Fibroblast of skin of abdomen (primary cell): ENCODE measurements around the gene RREB1.
A peak's percentile ranks its signal among the peaks of the same experiment; 100 is the strongest.

ENCODE experiments used
- DNase-seq: peaks from one replicate; pipeline ENCODE4 v3.0.0-alpha.2; 2013

RREB1 gene

DNA sequence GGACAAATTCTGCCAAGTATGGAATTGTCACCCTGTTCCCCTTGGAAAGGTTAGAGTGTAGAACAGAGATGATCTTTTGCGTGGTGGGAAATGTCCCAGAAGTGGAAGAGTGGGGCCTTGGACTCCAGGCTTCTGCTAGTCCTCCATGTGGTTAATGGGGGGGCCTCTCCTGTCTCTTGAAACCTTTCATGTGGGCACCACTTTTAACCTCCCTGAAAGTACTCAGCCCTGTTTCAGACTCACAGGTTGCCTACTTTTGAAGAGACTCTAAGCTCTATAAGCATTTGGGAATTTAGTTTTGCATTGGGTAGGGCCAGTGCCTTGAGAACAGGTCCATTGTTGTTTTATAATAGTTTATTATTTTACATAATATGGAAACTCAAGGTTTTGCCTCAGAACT lies 17.5 kb downstream of the RREB1 start:
- no peak for DNase-seq

DNA sequence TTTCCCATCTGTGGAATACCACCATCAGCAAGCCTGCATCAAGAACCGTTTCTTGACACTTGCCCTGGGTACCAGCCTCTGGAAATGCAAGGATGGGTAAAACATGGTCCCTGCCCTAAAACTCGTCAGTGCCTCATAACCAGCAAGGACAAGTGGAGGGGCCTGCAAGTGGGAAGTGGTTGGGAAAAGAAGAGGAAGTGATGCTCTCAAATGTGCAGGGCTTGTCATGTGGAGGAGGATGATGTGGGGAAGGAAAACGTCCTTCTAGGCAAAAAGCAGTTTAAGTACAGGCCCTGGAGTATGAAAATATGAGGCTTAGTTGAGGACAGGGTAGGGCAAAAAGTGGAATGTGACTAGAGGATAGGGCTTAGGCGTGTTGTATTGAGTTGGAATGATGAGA lies 19.0 kb downstream of the RREB1 start:
- DNase-seq, result no peak

DNA sequence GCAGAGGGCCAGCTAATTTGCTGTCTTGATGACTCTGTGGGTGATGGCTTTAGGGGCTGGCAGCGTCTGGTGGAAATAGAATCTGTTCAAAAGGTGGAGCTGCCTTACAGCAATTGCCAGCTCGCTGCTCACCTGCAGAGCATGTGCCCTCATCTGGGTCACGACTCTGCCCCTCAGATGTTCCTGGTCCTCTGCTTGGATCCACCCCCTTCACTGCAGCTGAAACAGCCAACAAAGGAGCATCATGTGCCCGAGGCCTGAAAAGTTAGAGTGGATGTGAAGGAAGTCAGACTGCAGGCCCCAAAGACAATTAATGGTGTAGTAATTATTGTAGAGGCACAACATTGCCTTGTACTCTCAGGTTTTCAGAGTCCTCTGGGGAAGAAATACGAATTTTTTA lies 19.9 kb downstream of the RREB1 start:
- no peak for DNase-seq

DNA sequence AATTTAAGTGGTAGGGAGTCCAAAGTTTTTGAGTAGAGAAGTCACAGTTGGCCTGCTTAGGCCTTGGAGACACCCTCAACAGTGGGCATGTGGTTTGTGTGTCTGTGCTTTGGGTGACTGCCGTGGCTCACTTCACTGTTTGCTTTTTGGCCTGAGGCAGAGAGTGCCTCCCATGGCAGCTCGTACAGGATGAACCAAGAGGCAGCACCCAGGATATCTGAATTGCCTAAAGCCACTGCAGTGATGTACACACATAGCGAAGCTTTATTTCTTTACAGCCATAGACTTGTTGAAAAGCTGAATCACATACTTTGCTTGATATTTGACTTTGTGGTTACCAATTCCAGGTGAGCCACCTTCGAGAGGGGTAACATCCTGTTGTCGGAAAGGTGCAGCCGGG lies 21.6 kb downstream of the RREB1 start:
- no peak for DNase-seq

DNA sequence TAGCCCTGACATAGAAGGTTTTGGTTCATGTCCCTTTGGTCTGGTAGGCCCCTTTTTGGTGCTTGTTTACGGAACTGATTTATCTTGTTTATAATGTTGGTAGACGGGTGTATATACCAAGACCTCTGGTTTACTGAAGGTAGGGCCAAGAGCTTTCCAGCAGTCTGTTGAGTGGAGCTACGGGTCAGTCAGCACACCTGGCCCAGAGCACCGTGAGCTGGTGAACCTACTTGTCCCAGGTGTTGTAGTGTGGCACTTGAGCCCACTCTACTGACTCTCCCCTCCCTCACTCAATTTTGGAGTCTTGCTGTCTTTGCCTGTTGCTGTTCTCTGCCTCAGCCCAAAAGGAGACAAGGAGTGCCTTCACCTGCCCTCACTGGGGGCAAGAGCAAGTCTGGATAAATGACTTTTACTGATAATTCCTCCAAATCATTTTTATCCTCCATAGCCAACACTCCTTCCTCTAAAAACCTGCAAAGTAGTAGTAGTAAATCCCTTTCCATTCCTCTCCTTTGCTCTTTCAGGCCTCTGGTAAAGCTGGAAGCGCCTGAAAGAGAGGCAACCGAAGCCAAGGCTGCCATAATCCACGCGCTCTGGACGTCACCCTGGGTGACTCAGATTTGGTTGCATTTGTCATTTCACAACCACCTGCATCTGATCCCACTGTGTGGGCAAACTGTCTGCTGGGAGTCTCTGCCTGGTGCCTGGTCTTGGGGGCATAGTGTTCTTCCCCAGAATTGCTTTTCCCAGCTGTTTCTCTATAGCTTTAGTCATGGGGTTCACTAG lies 22.2 kb downstream of the RREB1 start:
- no peak for DNase-seq

DNA sequence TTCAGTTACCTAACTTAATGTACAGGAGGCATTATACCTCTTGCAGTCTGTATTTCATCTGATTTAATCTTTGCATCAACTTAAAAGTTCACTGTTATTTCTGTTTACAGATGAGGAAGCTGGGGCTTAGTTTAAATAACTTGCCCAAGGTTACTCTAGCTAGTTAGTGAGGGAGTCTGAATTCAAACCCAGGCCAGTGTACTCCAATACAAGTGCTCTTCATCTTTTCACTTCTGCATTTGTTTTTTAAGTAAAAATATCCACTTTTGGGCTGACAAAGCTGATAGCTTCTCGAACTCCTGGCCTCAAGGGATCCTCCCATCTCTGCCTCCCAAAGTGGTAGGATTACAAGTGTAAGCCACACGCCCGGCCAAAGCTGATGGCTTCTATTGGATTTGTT lies 23.6 kb downstream of the RREB1 start:
- DNase-seq, result no peak

DNA sequence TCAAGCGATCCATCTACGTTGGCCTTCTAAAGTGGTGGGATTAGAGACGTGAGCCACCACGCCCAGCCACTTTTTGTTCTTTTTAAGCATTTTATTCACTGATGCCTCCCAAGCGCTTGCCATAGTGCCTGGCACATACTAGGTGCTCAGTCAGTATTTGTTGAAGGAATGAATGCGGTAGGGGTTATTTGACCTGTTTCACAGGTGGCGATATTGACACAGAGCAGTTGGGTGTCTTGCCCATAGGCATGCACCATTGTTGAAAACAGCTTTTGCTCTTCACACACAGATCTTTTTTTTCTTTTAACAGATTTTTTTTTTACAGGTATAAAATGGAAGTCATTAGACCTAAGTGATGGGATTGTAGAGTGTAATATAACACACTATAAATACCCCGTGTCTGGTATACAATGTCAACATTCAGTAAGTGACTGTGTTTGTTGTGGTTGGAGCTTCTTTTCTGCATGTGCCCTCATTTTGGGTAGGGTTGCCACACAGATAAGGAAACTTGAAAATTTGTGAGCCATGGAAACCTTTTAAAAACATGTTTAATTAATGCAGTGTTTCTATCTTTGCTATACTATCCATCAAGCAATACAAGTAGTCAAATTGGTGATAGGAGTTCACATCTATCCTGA lies 24.8 kb downstream of the RREB1 start:
- no peak for DNase-seq

DNA sequence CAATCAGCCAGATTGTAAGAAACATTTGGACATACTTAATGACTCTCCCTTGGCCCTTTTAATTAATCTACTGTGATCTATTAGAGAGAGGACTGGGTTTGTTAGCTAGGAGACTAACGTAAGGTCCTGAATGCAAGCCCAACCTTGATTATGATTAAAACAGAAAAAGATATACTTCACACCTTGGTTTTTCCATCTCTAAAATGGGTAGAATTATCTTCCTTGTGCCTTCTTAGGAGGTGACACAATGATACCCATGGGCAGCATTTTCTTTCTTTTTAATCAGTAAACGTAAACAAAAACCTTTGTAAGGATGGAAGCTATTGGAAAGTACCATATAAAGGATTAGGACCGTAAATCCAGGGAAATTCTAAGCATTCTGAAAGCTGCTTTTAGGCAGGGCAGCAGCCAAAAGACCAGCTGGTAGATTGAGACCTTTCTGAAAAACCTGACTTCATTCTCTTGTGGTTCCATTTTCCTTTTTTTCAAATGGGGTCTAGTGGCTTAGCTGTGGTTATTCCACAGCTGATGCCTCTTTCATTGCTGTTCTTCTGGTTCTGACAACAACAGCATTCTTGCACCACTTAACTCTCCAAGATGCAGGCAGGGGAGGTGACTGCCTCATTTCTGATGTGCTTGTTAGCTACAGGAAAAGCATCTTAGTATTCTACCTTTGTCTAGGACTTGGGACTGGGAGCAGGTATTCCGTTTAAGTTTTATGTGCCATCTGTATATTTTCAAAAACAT lies 27.4 kb downstream of the RREB1 start:
- DNase-seq, result no peak

DNA sequence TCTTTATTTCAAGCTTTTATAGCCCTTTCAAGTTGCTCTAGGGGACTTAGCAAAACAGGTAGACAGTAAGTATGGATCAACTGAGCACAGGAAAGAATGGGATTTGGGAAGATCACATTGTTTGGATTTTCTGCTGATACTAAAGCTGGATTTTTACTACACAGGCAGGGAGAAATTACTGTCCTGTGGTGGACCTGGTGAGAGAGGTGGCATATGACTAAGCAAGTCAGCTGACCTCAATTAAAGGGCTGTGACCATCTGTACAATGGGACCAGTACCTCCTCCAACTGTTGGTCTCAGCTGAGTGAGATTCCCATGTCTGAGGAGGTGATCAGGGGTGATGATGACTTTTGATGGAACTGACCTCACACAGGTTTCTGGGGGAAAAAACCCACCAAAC lies 28.0 kb downstream of the RREB1 start:
- no peak for DNase-seq

DNA sequence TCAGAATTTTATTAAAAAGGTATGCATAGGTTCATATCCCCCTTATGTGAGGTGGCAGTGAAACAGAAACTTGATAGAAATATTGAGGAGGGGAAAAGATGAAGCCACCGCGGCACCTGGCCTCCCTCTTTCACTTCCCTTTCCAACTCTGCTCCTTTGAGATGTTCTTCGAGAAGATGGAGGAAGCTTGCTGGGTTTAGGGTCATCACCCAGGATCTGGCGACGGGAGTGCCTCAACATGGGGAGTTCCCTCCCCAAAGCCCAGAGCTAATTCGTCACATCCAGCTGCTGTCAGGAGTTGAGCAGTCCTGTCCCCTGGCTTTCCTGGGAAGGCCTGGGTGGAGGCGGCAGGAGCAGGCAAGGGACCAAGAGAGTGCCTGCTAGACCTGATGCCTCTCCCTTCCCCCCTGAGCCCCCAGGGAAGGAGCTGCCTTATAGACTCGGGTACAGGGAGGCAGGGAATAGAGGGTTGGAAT lies 29.1 kb downstream of the RREB1 start:
- no peak for DNase-seq

DNA sequence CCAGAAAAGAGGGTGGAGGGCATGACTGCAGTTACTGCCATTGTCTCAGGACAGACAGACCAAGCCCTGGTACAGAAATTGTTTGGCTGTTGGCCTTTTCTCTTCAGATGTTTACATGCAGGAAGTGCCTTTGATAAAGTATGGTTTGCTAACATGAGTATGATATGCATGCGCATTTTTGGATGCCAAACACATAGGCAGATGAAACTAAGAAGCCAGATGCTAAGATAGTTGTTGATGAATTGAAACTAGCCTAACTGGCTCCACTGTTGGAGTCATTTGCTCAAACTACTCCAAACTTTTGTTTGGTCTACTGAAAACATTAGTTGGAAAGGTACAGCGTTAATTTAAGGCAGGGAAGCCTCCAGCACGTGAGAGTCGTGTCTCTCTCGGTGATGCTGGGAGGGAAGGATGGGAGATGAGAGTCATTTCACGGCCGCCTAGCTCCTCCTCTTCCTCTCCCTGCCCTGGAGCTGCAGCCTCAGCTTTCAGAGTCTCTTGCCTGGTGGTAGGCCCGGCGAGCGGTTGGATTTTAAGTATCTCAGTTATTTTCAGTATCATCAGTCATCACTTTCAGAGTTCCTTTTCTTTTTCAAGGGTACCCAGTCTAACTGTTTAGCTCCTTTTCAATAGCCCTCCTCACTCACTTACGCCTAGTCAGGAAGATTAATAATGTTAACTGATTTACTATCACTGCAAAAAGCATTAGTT lies 29.7 kb downstream of the RREB1 start:
- peak; percentile 75 for DNase-seq

DNA sequence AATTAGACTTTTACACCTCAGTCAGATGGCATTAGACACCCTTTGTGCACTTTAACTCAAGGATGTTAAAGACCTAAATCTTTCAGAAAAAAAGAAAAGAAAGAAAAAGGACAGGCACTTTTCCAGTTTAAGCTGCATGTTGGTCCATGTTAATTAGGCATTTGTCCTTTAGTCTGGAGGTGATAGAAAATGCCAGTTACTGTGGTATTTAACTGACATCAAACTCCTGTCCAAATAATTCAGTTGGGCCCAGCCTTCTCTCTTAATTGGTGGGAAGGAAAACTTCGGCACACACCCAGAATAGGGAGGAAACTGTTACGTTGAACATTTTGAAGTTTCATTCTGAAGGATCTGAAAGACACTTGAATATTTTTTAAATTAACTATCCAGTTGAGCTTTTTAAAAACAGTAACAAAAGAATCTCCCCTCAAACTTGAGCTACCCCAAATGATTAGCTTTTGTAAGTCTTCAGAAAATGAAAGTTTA lies 30.3 kb downstream of the RREB1 start:
- DNase-seq, result no peak

DNA sequence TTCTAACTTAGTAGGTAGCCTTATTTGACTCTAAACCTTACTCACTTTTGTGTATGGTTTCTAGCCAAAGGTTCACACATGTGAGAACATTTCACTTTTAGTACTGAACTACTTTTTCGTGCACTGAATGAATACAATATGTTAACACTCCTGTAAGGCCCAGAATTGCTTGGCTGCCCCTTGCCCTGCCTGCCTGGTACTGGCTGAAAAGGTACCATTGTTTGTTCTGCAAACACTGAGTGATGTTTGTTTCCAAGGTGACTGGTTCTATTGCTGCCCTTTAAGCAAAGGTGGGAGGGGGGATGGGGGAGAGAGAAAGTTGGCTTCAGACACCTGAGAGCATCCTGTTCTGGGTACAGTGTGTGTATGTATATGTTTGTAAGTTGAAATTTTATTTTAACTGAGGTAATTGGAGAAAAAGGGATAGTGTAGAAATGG lies 31.2 kb downstream of the RREB1 start:
- no peak for DNase-seq

DNA sequence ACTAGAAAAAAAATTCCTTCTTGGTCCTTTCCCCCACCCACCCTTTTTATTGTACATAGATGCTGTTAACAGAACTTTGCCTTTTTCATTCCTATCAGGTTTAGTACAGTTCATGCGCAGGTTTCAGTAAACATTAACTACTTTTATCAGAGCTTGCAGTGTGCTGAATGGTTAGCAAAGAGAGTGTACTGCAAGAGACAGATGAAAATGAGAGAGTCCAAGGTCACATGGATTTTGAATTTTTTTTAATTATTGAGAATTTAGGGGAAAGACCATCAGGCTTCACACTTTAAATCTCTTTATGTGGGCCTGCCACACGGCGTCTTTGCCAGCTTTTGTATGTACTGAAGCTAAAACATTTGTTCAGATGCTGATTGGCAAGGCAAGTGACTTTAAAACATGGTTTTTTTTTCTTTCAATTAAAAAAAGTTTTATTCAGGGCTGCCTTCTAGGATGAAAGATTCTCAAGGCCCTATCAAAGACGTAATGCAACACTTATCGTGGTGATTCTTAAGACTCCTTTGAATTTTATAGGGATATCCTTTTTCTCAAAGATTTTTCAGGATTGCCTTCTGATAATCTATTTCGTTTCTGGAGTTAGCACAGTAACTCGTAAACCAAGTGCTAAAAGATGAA lies 32.2 kb downstream of the RREB1 start:
- DNase-seq, result no peak

DNA sequence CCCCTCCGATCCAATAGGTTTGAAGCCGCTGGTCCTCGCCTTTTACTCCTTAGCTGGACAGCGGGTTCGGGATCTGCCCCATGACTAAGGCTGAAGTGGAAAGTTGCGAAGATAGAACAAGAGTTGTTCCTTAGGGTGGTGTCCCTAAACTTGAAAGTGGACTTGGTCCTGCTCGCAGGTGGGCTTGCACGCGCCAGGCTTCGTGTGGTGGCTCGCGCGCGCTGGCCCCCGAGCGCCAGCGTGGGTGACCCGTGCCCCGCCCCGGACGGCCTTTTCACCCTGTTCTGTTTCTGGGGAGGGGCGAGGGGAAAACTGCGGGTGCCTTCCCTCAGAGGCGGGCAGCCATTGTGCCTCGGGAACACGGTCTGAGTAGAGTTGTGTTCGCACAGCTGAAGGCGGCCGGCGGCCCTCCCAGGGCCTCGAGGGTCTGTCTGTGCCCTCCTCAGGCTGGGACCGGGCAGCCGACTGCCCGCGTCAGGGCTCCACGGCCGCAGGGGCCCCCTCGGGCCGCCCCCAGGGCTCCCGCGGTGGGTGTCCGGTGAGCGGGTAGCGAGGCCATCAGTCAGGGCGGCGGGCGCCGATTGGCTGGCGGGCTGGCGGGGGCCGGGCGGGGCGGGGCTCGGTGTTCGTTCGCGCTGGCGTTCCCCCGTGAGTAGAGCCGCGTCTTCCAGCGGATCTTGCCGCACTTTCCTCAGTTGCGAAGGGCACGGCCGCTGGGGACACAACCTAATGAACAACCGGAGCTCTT lies 33.0 kb downstream of the RREB1 start:
- DNase-seq, result peak; percentile 76

DNA sequence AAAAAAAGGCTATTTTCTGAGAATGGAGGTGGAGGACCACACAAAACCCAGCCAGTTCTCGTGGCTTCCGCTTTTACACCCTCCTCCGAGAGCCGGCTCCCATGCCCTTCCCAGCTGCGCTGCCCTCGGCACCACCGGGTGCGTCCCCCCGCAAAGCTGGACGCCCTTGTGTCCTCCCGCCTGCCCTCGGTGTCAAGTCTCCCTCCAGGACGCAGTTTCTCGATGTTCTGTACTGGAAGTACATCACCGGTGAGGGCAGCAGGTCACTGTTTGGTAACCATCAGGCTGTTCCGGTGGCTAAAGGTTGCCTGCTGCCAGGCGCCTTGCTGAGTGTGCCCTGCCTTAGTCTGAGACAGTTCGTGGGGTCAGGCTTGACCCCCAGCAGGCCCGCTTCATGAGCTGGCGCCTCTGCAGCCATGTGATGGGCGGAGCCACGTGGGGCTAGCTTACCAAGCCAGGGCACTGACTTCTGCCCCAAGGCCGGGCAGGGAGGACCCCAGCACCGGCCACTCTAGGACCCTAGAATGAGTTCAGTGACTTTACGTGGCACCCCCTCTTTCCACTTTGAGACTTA lies 34.6 kb downstream of the RREB1 start:
- DNase-seq, result no peak

DNA sequence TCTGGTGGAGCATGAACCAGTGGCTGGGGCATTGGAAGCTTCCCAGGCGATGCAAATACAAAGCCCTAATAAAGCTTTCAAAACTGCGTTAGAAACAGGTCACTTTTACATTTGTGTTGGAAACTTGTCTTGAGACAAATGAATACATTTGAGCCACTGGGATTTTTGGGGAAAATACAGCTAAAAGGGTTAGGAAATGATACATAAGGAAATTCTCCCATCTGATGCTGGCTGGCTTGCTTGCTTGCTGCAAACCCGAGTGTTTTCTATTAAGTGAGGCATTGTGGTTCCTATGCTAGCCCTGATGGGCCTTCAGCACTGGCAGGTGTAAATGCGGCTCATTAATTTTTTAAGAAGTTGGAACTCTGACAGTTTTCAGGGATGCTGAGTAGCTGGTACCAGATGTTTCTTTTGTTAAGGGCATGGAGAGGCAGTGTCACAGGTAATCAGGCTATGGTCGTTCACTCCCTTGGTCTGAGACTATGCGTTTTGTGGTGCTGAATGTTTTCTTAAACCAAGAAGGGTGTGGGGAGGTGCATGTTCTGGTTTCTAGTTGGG lies 35.2 kb downstream of the RREB1 start:
- DNase-seq, result no peak

DNA sequence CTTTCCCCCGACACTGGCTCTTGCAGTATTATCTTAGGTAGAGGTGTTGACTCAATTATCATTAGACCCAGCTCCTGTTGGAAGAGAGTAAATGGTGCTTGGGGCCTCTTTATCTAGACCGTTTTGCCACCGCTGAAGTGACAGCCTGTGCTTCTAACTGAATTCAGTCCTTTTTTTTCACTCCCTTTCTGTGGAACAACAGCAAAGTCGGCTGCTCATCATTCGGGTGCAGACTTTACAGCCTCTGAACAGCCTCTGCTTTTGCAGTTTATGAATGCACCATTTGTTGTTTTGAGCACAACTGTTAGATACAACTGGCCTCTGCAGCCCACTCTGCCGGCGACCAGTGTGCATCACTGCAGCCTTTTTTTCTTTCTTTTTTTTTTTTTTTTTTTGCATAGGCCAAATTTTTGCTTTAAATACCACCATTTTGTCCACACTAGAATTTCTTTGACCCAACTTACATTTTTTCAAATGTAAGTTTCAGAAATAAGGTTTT lies 35.8 kb downstream of the RREB1 start:
- peak; percentile 47 for DNase-seq

DNA sequence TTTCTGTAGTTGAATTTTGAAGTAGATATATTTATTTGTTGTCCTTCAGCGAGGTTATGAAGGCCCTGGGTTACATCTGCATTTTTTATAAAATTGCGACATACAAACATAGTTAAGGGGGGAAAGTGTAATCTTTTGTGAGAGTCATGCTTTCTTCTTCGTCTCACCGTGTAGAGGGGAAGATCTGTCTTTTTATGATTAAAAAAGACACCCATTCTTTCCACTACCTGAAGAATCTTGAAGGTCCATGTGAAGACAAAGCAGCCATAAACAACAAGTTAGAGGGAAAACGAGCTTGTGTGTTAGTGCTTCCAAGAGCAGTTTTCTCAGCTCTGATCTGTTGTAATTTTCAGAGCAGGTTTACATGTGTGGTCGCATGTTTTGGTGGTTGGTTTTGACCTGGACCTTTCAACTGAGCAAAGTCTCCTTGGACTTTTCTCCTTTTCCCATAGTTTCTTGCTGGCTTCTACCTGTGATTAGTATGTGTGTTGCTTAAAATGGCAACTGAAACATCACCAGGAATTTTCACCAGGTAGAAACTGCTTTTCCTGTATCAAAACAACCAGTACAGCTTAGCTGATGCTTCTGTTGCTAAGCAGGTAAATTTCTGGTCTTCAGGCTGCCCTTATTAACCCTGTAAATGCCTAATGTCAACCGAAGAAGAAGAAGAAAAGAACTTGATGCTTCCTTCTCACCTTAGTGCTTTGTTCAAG lies 37.3 kb downstream of the RREB1 start:
- no peak for DNase-seq

DNA sequence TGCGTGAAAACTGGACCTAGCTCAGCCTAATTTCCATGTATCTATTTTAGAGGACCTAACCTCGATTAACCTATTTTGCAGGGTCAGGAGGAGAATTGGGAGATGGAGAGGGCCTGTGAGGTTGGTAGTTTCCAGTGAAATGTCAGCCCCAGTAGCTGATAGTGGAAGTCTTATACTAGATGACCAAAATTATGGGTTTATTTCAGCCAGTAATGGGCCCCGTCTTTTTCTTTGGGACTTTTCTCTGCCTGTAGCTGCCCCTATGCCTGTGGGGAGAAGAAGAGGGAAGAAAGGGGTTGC lies 37.8 kb downstream of the RREB1 start:
- no peak for DNase-seq
